ENCODE data around the gene MGARP. TPM values are rescaled to one million over a fixed set of nuclear protein-coding genes. Genes with fewer than 3 reads are reported as not detected.

Gene MGARP
- total RNA-seq, 1 donor from 2014 or later: 0.45 TPM

DNA sequence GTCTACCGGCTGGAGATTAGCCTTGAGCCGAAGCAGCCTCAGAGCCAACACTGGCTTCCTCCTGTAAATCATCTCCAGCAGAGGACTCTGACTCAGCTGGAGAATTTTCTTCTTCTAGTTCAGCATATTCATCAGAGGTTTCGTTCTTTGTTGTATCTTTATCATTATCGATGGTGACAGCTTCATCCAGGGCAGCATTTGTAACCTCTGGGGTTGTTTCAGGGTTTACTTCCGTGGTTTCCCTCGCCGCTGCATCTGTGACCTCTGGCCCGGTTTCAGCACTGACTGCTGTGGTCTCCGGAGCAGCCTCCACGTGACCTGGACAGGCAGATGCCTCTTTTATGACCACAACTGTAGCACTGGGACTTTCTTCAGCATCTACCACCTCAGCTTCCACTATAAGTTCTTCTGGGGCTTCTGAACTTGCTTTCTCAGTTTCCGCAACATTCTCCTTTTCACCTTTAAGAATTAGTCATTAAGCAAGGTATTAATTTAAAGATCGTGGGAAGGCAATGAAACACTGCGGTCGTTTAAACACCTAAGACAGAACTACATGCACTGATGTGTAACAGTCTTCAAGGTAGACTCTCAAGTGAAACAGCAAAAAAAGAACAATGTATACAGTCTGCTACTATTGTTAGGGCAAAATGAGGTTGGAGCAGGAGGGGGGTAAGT lies 13.3 kb downstream of the MGARP start:
- no peaks in the 10 kb centered on the region for H3K9me3 ChIP-seq (ENCODE audit: insufficient read depth, low read depth, low read length)
- H3K79me2 ChIP-seq (ENCODE audit: insufficient read depth, low read length): no peaks in the 10 kb centered on the region
- no peaks in the 10 kb centered on the region for H3K36me3 ChIP-seq (ENCODE audit: insufficient read depth, low read length)
- peak overlapping the region; percentile 54 for H3K4me3 ChIP-seq (ENCODE audit: insufficient read depth, low read depth, low read length)
- H3K27me3 ChIP-seq (ENCODE audit: insufficient read depth, low read length): no peaks in the 10 kb centered on the region
- DNase-seq (ENCODE audit: low read depth): peak; percentile 66
- FAIRE-seq: peak; percentile 56
- Mint-ChIP-seq H3K36me3 (ENCODE audit: low read depth, unreplicated experiment) (no peaks in the 10 kb centered on the region), H3K4me1 (ENCODE audit: low read depth, unreplicated experiment) (peaks cover 23% of the 10 kb centered on the region), H3K27me3 (ENCODE audit: low read depth, unreplicated experiment) (no peaks in the 10 kb centered on the region), H3K27ac (ENCODE audit: unreplicated experiment) (peak overlapping the region; percentile 9), H3K4me3 (ENCODE audit: unreplicated experiment) (peak overlapping the region; percentile 30), H3K9me3 (ENCODE audit: unreplicated experiment) (no peaks in the 10 kb centered on the region)
- H3K9ac ChIP-seq (ENCODE audit: low read length): peak overlapping the region; percentile 43
- TF ChIP-seq EZH2 (IDR thresholded peaks at IDR 0.05; ENCODE audit: insufficient read depth, low read length): no peak
- TF ChIP-seq, protein P1, sequence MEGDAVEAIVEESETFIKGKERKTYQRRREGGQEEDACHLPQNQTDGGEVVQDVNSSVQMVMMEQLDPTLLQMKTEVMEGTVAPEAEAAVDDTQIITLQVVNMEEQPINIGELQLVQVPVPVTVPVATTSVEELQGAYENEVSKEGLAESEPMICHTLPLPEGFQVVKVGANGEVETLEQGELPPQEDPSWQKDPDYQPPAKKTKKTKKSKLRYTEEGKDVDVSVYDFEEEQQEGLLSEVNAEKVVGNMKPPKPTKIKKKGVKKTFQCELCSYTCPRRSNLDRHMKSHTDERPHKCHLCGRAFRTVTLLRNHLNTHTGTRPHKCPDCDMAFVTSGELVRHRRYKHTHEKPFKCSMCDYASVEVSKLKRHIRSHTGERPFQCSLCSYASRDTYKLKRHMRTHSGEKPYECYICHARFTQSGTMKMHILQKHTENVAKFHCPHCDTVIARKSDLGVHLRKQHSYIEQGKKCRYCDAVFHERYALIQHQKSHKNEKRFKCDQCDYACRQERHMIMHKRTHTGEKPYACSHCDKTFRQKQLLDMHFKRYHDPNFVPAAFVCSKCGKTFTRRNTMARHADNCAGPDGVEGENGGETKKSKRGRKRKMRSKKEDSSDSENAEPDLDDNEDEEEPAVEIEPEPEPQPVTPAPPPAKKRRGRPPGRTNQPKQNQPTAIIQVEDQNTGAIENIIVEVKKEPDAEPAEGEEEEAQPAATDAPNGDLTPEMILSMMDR (IDR thresholded peaks at IDR 0.05; ENCODE audit: insufficient read depth, low read depth, low read length): no peak
- H4K20me1 ChIP-seq (ENCODE audit: insufficient read depth, low read length): no peaks in the 10 kb centered on the region
- H3K4me2 ChIP-seq (ENCODE audit: low read length): peak overlapping the region; percentile 85
- peak overlapping the region; percentile 63 for H2AFZ ChIP-seq (ENCODE audit: low read depth, low read length)
- H3K27ac ChIP-seq (ENCODE audit: low read depth, low read length): no peak overlapping the region
- H3K4me1 ChIP-seq (ENCODE audit: insufficient read depth, low read length): peaks cover 11% of the 10 kb centered on the region

DNA sequence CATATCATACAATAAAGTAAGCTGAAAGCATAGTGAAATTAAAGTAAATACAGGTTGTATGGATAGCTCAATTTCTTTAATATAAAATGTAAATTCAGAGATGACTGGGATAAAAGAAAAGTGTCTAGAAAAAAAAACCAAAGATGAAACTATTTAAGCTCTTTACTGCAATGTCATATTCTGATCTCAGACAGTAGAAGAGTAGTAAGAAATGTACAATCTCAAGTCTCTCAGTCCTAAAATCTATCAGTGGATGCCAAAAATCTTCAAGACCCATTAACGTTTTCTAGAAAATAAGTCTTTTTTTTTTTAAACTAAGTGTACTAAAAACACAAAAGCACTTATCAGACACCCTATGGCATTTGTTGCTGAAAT lies 13.8 kb downstream of the MGARP start:
- H3K27me3 ChIP-seq (ENCODE audit: insufficient read depth, low read length): no peaks in the 10 kb centered on the region
- H3K36me3 Mint-ChIP-seq (ENCODE audit: low read depth, unreplicated experiment): no peaks in the 10 kb centered on the region
- no peak for DNase-seq (ENCODE audit: low read depth)
- no peaks in the 10 kb centered on the region for H3K79me2 ChIP-seq (ENCODE audit: insufficient read depth, low read length)
- peak overlapping the region; percentile 54 for H3K4me3 ChIP-seq (ENCODE audit: insufficient read depth, low read depth, low read length)
- TF ChIP-seq EZH2 (IDR thresholded peaks at IDR 0.05; ENCODE audit: insufficient read depth, low read length): no peak
- TF ChIP-seq, protein P1 (IDR thresholded peaks at IDR 0.05; ENCODE audit: insufficient read depth, low read depth, low read length): no peak
- FAIRE-seq: no peak
- H3K4me1 Mint-ChIP-seq (ENCODE audit: low read depth, unreplicated experiment): peaks cover 23% of the 10 kb centered on the region
- H3K36me3 ChIP-seq (ENCODE audit: insufficient read depth, low read length): no peaks in the 10 kb centered on the region
- H4K20me1 ChIP-seq (ENCODE audit: insufficient read depth, low read length): no peaks in the 10 kb centered on the region
- H3K9me3 Mint-ChIP-seq (ENCODE audit: unreplicated experiment): no peaks in the 10 kb centered on the region
- H3K4me1 ChIP-seq (ENCODE audit: insufficient read depth, low read length): peaks cover 11% of the 10 kb centered on the region
- H3K4me2 ChIP-seq (ENCODE audit: low read length): peak overlapping the region; percentile 85
- H3K9ac ChIP-seq (ENCODE audit: low read length): peak overlapping the region; percentile 43
- peak overlapping the region; percentile 30 for H3K4me3 Mint-ChIP-seq (ENCODE audit: unreplicated experiment)
- H3K27ac Mint-ChIP-seq (ENCODE audit: unreplicated experiment): peak overlapping the region; percentile 9
- peak overlapping the region; percentile 63 for H2AFZ ChIP-seq (ENCODE audit: low read depth, low read length)
- no peaks in the 10 kb centered on the region for H3K27me3 Mint-ChIP-seq (ENCODE audit: low read depth, unreplicated experiment)
- H3K27ac ChIP-seq (ENCODE audit: low read depth, low read length): no peak overlapping the region
- no peaks in the 10 kb centered on the region for H3K9me3 ChIP-seq (ENCODE audit: insufficient read depth, low read depth, low read length)

DNA sequence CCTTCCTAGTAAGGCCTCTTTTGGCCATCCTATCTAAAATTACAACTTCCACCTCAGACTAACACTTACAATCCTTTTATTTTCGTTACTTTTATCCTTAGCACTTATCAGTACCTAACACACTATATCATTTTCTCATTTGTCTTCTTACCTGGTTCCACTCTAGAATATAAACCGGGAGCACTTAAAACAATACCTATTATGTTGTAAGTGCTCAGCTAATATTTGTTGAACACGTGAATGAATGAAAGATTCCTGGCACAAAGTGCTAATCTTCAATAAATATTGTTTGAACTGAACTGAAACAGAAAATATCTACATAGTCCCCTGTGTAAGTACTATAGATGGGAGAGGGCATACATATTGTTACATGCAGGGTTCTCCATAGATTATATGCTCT lies 14.4 kb downstream of the MGARP start:
- no peak overlapping the region for H3K4me2 ChIP-seq (ENCODE audit: low read length)
- H3K9me3 Mint-ChIP-seq (ENCODE audit: unreplicated experiment): no peaks in the 10 kb centered on the region

More for the DNA sequence above, 14.4 kb downstream of the MGARP start:
- Mint-ChIP-seq H3K27me3 (ENCODE audit: low read depth, unreplicated experiment) (no peaks in the 10 kb centered on the region), H3K36me3 (ENCODE audit: low read depth, unreplicated experiment) (no peaks in the 10 kb centered on the region), H3K27ac (ENCODE audit: unreplicated experiment) (peak overlapping the region; percentile 51), H3K4me1 (ENCODE audit: low read depth, unreplicated experiment) (peaks cover 23% of the 10 kb centered on the region), H3K4me3 (ENCODE audit: unreplicated experiment) (no peak overlapping the region)
- DNase-seq (ENCODE audit: low read depth): no peak
- no peaks in the 10 kb centered on the region for H3K27me3 ChIP-seq (ENCODE audit: insufficient read depth, low read length)
- no peaks in the 10 kb centered on the region for H3K79me2 ChIP-seq (ENCODE audit: insufficient read depth, low read length)
- TF ChIP-seq, protein P1 (IDR thresholded peaks at IDR 0.05; ENCODE audit: insufficient read depth, low read depth, low read length): no peak
- no peak for TF ChIP-seq EZH2 (IDR thresholded peaks at IDR 0.05; ENCODE audit: insufficient read depth, low read length)
- H3K9ac ChIP-seq (ENCODE audit: low read length): no peak overlapping the region
- H3K4me3 ChIP-seq (ENCODE audit: insufficient read depth, low read depth, low read length): no peak overlapping the region
- no peak overlapping the region for H3K27ac ChIP-seq (ENCODE audit: low read depth, low read length)
- H3K4me1 ChIP-seq (ENCODE audit: insufficient read depth, low read length): peaks cover 11% of the 10 kb centered on the region
- no peaks in the 10 kb centered on the region for H3K9me3 ChIP-seq (ENCODE audit: insufficient read depth, low read depth, low read length)
- no peaks in the 10 kb centered on the region for H4K20me1 ChIP-seq (ENCODE audit: insufficient read depth, low read length)
- H3K36me3 ChIP-seq (ENCODE audit: insufficient read depth, low read length): no peaks in the 10 kb centered on the region
- no peak for FAIRE-seq
- no peak overlapping the region for H2AFZ ChIP-seq (ENCODE audit: low read depth, low read length)
